Hypothalamus (tissue), 51 donors: ENCODE data around the gene CEND1.

ENCODE experiments used
- DNase-seq, 51 donors: peaks; one replicate each; lab custom pipeline; 2025; lab: John Stamatoyannopoulos, UW

The CEND1 gene

GRCh38 chr11:789943-790342 is at the start of gene CEND1:
CEND1 (minus strand) TSS chr11:790090; CDS start chr11:788576, 1,514 bp downstream.
- peak in 41 of 51 donors; percentile 25 to 82 (median 54) for DNase-seq

- no peak for DNase-seq
Observed at GRCh38 chr11:839280-839623, 49.4 kb upstream of the CEND1 start.

GRCh38 chr11:838441-839279 is 48.8 kb upstream of the CEND1 start:
- DNase-seq = no peak

DNA sequence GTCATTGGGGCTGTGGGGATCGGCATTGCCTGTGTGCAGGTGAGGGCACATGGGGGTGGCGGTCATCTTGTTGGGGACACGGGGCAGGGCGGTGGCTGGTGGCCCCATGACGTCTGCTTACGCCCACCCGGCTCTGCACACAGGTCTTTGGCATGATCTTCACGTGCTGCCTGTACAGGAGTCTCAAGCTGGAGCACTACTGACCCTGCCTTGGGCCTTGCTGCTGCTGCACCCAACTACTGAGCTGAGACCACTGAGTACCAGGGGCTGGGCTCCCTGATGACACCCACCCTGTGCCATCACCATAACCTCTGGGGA is 48.1 kb upstream of the CEND1 start:
- DNase-seq = no peak

DNA sequence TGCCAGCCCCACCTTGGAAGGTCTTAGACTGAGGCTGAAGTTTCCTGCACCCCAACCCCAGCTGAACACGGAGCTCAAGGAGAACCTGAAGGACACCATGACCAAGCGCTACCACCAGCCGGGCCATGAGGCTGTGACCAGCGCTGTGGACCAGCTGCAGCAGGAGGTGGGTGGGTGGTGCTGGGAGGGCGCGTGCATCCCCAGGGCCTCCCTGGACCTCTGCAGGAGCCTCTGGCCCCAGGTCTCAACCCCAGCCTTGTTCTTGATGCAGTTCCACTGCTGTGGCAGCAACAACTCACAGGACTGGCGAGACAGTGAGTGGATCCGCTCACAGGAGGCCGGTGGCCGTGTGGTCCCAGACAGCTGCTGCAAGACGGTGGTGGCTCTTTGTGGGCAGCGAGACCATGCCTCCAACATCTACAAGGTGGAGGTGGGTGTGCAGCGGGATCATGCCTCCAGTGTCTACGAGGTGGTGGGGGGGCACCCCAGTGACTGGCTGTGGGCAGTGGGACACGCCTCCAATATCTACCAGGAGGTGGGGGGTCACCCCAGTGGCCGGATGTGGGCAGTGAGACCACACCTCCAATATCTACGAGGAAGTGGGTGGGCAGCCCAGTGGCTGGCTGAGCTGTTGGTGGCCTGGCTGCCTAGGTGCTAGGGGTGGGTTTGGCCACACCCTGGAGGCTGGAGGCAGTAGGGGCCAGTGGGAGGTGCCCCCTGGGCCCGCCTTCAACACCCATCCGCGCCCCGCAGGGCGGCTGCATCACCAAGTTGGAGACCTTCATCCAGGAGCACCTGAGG is 47.5 kb upstream of the CEND1 start:
- no peak for DNase-seq

DNA sequence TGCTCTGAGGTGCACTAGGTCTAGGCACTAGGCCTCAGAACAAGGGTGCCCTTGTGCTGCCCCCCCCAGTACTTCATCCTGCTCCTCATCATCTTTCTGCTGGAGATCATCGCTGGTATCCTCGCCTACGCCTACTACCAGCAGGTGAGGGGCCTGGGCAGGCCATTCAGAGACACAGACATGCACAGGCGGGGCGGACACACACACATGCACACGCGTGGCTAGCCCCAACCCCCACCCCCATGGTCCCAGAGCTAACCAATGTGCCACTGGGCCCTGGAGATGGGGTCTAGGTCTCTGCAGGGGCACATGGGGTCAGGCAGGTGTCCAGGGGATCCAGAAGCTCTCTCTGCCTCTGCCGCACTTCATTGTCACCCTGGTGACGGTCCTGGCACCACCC is 46.8 kb upstream of the CEND1 start:
- no peak for DNase-seq

DNA sequence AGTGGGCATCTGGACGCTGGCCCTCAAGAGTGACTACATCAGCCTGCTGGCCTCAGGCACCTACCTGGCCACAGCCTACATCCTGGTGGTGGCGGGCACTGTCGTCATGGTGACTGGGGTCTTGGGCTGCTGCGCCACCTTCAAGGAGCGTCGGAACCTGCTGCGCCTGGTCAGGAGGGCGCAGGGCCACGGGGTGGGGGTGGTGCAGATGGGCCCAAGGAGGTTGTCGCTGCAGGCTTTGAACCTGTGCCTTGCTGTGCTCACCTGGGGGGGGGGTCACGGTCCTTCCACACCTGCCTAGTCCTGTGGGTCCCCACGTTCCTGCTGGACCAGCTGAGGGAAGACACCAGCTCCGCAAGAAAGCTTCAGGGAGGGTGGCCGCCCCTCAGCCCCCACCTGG is 46.4 kb upstream of the CEND1 start:
- DNase-seq = no peak

GRCh38 chr11:834371-835316 is 44.8 kb upstream of the CEND1 start:
- peak in 14 of 51 donors; percentile 21 to 74 (median 42) for DNase-seq

GRCh38 chr11:833849-834311 is 44.0 kb upstream of the CEND1 start:
- DNase-seq = no peak

GRCh38 chr11:833114-833791 is 43.4 kb upstream of the CEND1 start:
- DNase-seq = peak in 5 of 51 donors; percentile 6 to 46 (median 39)

GRCh38 chr11:832529-833113 is 42.7 kb upstream of the CEND1 start, which contains the start of gene CD151:
CD151 (plus strand) TSS chr11:832952; CDS start chr11:836070, 3,118 bp downstream.
- peak in 4 of 51 donors; percentile 10 to 46 (median 42) for DNase-seq

DNA sequence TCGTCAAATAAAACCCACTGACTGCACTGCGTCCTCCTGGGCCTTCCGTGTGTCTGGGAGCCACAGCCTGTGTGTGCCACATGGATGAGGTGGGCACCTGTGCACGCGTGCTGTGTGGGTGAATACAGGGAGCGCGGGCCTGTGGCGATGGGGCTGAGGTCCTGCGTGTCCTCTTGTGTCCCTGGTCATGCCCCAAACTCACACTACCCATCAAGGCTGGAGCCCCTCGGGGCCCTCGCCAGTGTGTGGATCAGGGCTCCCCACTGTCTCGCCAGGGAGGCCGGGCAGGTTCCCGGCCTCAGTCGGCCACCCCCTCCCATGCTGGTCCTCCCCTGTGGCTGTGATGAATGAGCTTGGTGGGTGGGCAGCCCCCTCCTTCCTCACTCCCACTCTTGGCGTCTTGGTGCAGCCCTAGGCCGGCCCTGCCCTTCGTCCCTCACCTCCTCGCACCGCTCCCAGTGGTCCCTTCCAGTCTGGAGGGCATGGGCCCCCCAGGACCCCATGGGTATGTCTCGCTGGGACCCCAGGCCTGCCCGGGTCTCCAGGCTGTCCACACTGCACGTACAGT is 42.2 kb upstream of the CEND1 start:
- no peak for DNase-seq

- no peak for DNase-seq
Observed at GRCh38 chr11:831118-831864, 41.4 kb upstream of the CEND1 start.

- peak in 16 of 51 donors; percentile 14 to 63 (median 46) for DNase-seq
Observed at GRCh38 chr11:830295-831117, 40.6 kb upstream of the CEND1 start.

- no peak for DNase-seq
Observed at GRCh38 chr11:829847-830294, 40.0 kb upstream of the CEND1 start.

- no peak for DNase-seq
Observed at GRCh38 chr11:829176-829846, 39.4 kb upstream of the CEND1 start.
